ENCODE data around the gene ST7.

Gene ST7

DNA sequence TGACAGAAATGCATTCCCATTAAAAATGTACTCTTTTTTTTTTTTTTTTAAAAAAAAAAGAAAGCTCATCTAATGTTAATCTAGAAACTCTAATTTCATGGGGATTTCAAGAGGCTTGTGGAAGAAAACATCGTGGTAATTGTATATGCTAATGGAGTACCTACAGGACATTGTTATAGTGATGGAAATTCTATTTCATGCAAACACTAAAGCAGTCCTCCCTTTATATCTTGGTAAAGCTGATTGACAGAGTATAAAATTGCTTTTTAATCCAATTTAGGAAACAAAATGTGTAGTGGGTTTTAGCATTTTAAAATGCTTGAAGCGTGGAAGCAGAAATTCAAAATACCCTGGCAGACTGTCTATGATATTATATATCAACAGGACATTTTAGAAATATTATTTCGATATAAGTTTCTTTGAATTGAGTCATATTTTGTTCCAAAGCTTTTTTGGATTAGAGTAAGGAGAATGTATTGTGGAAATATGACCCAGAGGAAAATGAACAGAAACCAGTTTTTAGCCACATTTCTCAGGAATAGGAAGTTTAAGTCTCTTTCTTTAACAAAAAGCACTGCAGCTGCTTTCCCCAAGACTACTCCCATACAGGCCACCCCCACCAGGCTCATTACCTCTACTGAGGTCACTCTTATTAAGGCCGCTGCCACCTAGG lies 247.6 kb downstream of the ST7 start:
- DNase-seq = no peak

DNA sequence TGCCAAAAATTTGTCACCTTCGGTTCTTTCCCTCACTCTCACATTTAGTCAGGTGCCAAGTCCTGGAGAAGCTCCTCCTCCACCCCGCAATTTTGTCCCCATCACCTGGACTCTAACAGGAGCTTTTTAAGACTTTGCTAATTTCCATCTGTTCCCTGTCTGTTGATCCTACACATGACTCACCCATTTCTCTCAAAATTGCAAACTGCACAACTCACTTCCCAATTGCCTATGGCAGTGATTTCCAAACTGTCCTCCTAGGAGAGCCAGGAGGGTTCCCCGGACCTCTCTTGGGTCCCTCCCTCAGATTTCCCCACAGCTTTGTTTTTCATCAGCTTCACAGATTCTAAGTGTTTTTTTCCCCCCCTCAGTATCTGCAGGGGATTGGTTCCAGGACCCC lies 249.2 kb downstream of the ST7 start:
- DNase-seq = no peak

DNA sequence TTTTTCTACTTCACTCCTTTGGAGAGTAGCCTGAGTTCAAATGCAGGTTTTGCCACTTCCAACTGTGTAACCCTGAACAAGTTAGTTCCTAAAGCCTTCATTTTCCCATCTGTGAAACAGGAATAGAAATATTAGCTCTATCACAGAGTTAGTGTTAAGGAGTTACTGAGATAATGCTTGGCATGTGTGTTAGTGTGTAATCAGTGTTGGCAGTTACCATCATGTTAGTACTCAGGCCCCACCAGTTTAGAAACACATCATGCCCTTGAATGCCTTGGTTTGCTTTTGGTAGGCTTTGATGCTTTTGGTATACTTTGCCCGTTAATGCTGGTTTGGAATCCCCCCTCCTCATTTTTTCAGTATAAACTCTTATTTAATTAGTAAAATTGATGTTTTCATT lies 249.9 kb downstream of the ST7 start:
- no peak for DNase-seq

DNA sequence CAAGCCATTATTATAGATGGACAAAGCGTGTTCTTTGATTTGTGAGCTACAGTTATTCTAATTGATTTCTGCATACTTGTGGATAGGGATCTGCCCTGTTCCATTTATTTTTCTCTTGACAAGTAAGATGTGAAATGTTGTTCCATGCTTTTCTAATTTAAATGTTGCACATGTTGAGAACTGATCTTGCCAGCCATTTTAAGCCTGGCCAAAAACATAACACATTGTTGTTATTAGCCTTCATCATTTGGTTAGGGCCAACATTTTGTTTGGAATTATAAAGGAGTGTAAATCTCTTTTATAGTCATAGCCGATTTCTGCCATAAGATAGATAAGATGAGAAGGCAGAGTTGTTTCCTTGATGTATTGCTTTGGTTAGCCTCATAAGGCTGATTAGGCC lies 252.6 kb downstream of the ST7 start:
- no peak for DNase-seq

DNA sequence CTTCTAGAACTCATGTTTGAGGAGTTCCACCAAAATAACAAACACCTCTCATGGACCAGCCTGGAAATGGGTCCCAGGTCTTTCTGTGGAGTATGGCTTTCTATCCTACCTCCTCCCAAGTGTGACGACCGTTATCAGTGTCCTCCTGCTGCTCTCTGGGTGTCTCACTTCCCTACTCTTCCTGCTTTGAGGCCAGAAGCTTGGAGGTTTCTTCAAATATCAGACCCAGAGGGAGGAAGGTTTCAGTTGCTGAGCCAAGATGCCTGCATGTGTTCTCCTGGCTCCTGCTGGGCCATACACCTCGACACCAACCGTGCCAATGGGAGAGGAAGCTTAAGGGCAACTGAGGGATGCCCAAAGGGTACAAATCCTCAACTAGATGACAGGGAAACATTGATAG lies 255.0 kb downstream of the ST7 start:
- DNase-seq = no peak

DNA sequence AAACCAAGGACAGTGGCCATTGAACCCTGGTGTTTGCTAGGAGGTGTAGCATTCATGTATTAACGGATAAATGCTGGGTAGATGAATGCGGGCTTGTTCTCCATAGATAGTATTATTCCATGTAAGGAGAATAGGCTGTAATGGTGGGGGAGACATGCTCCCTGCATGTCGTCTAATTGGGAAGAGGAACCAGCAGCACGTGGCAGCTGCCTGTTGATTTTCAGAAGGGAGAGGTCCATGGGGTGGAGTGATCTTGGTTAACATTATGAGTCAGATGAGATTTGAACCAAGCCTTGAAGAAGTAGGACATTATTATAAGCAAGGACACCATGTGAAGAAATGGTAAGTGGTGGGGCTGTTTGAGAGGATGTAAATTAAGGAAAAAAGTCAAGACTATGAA lies 257.1 kb downstream of the ST7 start:
- no peak for DNase-seq

DNA sequence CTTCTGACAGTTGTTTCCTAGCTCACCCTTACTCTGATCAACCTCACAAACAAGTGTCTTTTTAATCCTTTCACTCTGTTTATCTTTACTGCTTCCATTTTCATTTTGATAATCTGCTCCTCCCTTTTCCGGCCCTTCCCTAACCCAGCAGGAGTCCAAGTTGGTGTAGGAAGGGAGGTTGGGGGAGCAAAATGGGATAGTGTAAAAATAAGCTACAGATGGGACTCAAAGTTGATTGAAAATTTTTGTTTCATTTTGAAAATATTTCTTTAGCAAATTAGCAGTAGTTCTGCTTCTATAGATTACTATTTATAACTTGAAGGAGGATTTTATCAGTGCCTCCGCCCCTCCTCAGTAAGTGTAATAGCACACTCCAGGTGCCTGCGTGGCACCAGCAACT lies 257.6 kb downstream of the ST7 start:
- no peak for DNase-seq

DNA sequence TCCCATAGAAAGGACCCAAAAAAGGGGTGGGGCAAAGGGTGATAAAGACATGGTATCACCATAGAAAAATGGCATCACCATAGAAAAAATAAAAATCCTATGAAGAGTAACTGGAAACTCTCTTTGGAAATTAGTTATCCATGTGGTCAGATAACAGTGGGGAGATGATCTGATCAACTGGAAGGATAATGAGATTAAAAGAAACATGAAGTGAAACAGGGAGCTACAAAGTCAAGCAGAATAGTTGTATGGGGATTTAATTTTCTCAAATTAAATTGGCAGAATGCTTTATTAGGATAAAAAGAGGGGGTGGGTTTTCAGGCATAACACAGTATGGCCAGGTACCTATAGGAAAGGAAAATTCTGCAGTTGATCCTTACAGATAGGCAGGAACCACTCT lies 258.3 kb downstream of the ST7 start:
- no peak for DNase-seq

DNA sequence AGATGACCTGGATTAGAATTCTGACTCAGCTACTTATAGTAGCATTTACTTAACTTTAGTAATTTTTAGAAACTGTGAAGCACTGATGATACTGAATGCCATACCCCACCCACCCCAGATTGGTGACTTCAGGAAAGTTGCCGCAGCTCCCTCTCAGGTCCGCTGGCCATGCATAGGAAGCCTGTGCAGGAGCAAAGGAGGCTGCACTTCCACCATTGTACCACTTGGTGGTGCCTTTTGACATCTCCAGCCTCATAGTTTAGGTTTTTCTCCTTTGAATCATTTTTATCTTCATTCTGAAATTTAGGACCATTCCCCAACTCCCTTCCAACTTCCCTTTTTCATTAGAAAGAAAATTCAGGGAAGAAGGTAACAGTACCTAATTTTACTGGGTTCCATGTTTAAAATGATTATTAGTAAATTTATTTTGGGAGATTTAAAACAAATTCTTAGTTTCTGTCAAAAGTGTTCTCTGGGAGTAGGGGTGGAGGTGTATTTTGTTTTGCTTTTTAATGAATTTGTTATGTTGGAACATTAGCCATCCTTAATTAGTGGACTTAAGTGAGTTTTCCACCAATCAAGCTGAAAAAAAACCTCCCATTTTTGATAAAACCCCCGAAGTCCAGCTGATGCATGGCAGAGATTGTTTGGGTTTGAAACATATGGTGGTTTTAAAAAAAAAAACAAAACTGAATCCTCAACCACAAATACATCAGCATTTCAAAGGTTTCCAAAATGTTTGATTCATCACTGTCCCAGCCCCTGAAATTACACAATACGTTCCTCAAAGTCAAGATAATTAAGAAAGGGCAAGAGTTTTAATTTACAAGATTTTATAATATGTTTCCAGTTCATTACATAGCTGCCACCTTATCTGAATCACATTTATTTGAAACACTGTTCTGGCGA lies 259.9 kb downstream of the ST7 start:
- DNase-seq = peak; percentile 39 to 59

DNA sequence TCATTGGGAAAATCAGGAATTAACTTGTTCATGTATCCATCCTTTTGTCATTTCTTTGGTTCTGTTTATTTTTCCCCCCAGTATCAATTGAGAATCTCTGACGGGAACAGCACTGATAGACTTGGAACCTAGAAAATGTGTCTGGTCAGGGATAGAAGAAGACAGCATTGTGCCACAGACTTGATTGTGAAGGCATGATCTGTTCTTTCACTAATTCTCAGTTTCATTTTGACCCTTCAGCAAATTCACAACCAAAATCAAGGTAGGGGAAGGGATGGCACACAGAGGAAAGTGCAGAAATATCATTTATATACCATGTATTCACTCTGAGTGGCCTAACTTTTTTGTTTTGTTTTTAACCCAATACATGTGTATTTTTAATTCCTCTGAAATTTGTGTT lies 262.7 kb downstream of the ST7 start:
- DNase-seq = no peak

DNA sequence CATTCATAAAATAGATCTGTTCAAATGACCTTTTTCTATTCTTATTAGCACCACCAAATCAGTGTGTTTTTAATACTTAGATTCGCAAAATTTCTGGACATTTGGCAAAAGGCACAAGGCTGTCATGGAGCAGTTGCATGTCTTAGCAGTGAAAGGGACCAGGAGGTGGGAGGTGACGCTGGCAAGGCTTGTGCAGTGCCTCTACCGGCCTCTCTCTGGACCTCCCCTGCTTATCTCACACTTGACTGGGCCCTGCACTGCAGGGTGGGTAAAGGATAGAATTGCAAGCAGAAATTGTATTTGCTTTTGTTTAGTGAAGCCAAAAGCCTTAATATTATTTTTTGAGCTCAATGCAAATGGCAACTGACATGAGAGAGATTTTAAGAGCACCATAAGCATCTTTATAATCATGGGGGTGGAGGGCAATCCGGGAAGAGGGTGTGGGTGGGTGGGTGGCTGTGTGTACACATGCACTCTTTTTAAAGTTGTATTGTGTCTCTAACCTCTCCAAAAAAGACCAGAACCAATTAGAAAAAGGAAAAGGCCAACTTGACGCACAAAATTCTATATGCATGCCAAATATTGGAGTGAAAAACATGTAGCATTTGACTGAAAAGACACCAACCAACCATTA lies 263.3 kb downstream of the ST7 start:
- DNase-seq = no peak

DNA sequence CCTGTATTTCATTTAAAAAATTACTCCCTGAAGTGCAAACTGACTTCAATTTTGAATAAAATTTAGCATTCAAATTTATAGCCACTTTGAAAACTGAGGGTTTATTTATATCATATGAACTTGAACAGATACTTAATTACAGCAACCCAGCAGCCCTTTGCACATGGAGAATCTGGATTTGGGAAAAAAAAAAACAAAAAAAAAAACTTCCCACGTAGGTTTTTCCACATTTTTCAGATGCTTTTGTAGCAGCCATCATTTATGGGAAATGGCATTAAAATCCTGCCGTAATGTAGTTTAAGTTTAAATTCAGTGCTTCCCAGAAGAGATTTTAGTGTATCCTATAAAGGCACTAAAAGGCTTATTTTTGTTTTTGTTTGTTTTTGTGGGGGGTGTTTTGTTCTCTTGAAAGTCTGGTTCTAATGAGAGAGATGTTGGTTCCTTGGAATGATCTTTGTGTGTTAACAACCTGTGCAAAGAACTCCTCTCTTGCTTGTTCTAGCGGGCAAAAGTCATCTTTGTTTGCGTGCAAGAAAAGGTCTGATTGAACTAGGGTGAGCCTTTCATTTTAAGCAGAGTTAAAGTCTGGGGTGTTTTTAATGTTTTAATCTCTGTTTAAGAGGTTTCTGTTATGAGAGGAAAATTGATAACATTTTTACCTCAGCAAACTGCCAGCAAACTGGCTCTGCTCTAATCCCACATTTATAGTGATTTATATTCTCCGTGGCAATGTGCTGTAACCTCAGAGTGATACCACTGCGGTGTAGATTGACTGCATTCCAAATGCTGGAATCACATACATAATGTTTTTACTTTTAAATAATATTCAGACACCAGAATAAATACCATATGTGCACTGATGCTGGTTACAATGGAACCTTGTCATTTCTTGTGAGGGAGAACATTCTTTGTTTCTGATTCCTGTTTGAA lies 264.1 kb downstream of the ST7 start:
- DNase-seq = no peak

DNA sequence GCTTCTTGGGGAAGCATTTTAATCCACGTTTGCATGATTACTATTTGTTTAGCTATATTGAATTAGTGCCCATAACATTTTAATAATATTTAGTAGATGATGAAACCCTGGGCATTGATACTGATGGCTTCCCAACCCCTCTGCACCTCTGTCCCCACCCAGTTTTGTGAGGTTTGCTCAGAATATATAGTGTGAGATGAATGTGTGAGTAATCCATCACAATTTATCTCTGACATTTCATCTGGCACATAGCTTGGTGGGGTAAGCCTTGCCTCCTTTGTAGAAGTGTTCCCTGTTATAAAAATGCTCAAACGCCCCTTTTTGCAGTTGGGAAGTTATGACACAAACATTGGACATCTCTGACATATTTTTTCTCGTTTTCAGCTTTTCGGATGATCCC lies 265.4 kb downstream of the ST7 start:
- no peak for DNase-seq

DNA sequence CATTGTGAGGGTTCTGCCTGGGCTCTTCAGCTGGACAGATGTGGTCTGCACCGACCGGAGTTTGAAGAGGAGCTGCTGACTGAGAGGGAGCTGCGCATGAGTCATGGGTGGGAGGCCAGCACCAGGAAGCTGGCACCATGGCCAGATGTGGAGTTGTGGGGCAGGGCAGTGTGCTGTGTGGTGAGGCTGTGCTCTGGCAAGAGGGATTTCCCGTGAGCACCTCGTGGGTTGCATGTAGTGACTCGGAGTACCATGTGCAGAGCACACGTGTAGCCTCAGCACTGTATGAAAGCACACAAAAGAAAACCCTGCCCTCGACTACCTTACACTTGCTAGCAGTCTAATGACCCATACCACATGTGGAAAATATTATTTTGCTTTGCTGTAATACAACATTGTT lies 266.2 kb downstream of the ST7 start:
- no peak for DNase-seq

DNA sequence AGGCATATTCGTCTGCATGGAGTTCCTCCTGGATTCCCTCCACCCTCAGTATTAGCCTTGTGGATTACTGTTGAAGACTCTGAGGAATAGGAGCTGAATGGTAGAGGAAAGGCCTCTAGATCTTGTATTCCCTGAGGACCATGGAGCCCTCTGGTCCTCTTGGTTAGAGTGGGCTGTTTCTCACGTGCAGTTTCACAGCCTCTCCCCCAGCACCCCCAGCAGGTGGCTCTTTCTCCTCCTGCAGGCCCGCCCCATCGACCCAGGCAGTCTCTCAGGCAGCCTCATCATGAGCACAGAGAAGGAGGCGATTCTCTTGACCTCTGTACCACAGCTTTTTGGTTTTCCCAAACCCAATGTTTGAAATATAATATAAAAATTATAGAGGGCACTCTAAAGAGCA lies 267.5 kb downstream of the ST7 start:
- no peak for DNase-seq

DNA sequence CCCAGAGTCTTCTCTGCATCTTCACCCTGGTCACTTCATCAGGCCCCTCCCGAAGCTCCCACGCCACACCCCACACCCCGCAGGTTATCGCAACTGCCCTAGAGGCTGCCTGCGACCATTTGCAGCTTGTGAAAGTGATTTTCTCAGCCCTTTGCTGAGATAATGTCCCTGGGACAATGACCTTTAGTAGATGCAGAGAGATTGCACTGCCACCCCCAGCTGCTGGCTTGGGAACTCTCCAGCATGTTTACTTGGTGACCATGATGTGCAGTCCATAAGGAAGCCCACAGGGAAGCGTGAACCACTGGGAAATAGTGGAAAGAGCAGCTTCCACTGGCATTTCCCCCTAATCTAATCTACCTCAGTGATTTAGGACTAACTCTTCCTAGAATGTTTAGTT lies 272.2 kb downstream of the ST7 start:
- no peak for DNase-seq

DNA sequence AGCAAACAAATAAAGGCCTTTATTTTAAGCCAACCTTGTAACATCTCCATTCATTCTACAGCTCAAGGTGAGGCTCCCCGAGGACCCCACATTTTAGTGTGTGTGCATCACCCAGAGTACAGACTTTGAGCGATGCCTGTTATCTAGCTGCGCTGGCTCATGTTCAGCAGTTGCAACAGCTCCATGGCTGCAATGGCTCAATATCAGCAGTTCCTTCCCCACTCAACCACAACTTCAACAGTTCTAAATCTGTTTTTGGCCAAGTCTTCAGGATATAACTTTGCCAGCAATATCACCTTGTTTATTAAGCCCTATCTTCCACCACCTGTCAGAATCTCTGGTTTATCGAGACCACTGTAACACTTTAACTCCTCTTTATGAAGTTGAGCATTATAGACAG lies 273.8 kb downstream of the ST7 start:
- no peak for DNase-seq

DNA sequence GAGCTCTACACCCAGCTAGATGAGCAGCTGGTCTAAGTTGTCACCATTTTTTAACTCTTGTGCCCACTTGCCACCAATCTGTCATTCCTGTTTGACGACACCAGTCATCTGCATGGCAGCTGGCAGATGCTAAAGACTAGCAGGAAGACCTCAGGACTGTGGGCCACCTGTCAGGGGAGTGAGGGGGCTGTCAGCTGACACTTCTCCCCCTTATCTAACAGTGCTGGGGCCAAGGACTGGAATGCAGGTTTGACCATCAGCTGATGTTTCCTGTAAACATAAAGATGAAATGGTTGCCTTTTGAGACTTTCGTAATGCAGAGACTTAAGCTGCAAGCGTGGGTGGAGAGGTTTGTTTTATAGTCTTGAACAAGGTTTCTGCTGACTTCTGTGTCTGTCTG lies 276.0 kb downstream of the ST7 start:
- no peak for DNase-seq

DNA sequence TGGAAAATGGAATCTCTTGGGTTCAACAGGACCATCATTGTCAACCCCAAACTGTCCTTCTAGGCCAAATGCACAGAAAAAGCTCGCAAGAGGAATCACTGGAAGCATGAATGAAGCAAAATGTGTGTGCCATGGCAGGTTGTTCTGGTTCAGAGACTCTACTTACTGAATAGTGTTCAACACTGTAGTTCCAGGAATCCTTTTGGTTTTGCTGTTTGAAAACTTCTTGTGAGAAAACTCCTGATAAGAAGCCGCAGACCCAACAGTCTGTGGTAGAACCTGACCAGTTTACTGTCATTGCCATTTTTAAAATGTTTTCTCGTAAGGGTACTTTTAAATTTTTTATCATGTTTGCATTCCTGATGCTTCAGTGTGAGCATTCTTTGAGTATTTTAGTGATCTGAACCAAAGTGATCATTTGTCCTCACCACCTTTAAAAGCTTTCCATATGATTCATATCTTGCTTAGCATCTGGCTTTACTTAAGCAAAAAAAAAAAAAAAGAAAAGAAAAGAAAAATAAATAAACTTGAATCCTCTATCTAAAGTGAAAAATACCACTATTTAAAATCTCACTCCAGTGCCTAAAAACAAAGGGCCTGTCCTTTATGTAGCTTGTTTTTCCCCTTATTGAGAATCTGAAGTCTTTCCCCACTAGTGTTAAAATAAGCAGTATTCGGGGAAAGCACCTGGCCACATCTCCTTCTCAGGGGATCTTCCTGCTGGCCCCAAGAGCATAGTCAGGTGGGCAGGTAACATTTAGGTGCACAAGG lies 277.2 kb downstream of the ST7 start:
- DNase-seq = no peak

DNA sequence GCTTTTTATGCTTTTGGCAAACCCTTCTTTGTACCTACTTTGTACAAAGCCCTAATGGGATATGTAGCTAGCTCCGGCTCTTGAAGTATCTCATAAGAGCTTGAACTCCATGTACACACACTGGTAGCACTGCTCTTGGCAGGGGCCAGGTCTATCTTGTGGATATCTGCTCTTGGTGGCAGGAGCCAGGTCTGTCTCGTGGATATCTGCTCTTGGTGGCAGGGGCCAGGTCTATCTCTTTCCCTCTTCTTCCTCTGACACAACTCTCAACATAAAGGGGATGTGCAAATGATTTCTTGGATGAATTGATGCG lies 277.7 kb downstream of the ST7 start:
- DNase-seq = no peak

DNA sequence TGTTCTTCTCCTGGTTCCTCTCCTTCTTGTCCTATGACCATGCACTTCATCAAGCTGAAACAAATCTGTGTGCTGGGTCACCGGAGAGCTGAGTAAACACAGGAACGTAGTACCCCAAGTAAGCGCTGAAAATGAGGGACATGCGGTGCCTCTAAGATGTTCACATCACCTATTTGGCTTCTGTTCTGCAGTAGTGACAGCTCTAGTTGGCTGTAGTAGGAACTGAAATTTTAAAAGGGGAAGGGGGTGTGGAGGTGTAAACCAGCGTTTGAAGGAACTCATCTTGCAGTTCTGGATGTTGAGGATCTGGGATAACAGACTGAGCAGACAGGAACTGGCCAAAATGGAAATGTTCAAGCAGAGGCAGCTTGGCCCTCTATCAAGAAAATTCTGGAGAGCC lies 284.3 kb downstream of the ST7 start:
- DNase-seq = no peak

DNA sequence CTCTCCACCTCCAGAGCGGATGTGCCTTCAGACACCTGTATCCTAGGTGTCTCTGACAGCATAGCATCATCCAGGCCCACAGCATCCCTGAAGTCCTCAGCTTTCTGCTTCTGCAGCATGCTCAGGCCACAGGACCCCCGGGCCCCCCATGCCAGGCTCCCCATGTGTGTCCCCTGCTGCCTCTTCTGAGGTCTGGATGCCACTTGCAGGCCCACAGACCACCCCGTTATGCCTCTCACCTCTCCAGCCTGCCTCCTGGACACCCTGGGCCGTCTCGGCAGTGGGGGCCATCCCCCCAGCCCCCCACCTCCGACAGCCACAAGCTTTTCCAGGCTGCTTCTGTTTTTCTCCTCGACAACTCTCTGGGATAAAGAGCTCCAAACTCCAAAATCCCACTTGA lies 285.2 kb downstream of the ST7 start:
- DNase-seq = no peak
